Measurements from ENCODE around the gene AGO4. TPM values are rescaled to one million over a fixed set of nuclear protein-coding genes. Genes with fewer than 3 reads are reported as not detected.

AGO4 gene
- total and polyA plus RNA-seq, 2 donors (not counting 1 experiment from before 2014, with no cell fraction given) = 10.2 to 25.6 TPM

- DNase-seq (ENCODE audit: low read depth in 2 of 2) = peak; percentile 22 to 23
- peak overlapping the region; percentile 77 for H3K9ac ChIP-seq (ENCODE audit: insufficient read depth, low read length)
- peak overlapping the region; percentile 68 for H3K27ac ChIP-seq (ENCODE audit: insufficient read depth, low read length)
- no peaks in the 10 kb centered on the region for H4K20me1 ChIP-seq (ENCODE audit: control insufficient read depth, extremely low read depth, insufficient read depth, low read length)
- no peaks in the 10 kb centered on the region for H3K36me3 ChIP-seq (ENCODE audit: control insufficient read depth, insufficient read depth, low read length)
- peaks cover 9% of the 10 kb centered on the region for H3K4me1 ChIP-seq (ENCODE audit: control insufficient read depth, extremely low read depth, insufficient read depth, low read length)
- TF ChIP-seq, protein P1, sequence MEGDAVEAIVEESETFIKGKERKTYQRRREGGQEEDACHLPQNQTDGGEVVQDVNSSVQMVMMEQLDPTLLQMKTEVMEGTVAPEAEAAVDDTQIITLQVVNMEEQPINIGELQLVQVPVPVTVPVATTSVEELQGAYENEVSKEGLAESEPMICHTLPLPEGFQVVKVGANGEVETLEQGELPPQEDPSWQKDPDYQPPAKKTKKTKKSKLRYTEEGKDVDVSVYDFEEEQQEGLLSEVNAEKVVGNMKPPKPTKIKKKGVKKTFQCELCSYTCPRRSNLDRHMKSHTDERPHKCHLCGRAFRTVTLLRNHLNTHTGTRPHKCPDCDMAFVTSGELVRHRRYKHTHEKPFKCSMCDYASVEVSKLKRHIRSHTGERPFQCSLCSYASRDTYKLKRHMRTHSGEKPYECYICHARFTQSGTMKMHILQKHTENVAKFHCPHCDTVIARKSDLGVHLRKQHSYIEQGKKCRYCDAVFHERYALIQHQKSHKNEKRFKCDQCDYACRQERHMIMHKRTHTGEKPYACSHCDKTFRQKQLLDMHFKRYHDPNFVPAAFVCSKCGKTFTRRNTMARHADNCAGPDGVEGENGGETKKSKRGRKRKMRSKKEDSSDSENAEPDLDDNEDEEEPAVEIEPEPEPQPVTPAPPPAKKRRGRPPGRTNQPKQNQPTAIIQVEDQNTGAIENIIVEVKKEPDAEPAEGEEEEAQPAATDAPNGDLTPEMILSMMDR (conservative IDR thresholded peaks at IDR 0.05 in 1 of 2, IDR thresholded peaks at IDR 0.05 in 1 of 2; ENCODE audit: low read depth in 1 of 2, low read length in 2 of 2) = no peak
- no peak for TF ChIP-seq EZH2 (IDR thresholded peaks at IDR 0.05; ENCODE audit: low read length, missing control alignments)
- peak overlapping the region; percentile 77 for H2AFZ ChIP-seq (ENCODE audit: low read length)
- no peaks in the 10 kb centered on the region for H3K27me3 ChIP-seq (ENCODE audit: control insufficient read depth, insufficient read depth, low read length)
- H3K79me2 ChIP-seq (ENCODE audit: control insufficient read depth, insufficient read depth, low read length) = peaks cover 18% of the 10 kb centered on the region
- peak overlapping the region; percentile 52 to 87 (median 75) for H3K4me3 ChIP-seq (replicated peaks in 1 of 4; ENCODE audit: control extremely low read depth in 1 of 4, insufficient read depth in 1 of 4, low read depth in 3 of 4, low read length in 4 of 4)
- H3K9me3 ChIP-seq (ENCODE audit: control insufficient read depth, insufficient read depth, low read depth, low read length) = no peaks in the 10 kb centered on the region
- peak overlapping the region; percentile 91 for H3K4me2 ChIP-seq (ENCODE audit: extremely low read depth, insufficient read depth, low read length)
These were observed 766 bp downstream of the AGO4 start for GRCh38 chr1:35808450-35809113.

DNA sequence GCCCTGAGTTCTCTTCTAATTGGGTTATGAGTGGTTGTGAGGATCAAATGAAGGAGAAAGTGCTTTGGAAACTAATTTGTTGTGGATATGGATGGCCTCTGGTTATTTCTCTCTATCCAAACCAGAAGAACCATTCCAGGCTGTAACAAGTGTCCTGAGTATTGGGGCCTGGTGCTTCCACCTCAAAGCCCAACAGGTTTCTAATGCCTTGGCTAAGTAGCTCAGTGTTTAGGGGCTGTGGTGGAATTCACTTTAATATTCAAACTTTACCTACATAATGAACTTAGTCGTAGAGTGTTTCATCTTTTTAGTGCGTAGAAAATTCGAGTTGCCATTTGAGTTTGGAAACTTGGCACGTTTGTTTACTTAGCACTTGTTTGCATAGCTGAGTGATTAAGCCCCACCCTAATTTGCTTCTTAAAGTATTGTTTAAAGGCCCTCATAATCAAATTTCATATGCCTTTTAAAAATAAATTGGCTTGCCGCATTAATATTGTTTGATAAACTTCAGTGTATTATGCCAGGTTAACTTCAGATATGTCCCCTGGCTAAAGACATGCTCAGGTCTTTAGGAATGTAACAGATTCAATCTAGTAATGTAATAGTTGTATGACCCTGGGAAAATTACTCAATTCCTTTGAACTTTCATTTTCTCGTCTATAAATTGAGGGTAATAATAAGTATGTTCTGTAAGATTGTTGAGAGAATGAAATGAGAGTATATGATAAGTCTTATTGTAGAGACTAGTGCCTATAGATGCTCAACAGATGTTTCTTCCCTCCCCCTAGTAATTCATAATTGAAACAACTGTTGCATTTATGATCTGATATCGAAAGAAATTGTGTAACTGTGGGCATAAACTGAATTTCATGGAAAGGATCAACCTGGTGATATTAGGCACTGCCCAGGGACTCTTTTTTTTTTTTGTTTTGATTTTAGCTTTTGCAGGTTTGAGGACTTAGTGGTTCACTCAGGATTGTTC lies 1.6 kb downstream of the AGO4 start:
- H4K20me1 ChIP-seq (ENCODE audit: control insufficient read depth, extremely low read depth, insufficient read depth, low read length) = no peaks in the 10 kb centered on the region
- no peak overlapping the region for H3K9ac ChIP-seq (ENCODE audit: insufficient read depth, low read length)
- peak overlapping the region; percentile 77 for H2AFZ ChIP-seq (ENCODE audit: low read length)
- no peaks in the 10 kb centered on the region for H3K36me3 ChIP-seq (ENCODE audit: control insufficient read depth, insufficient read depth, low read length)
- H3K79me2 ChIP-seq (ENCODE audit: control insufficient read depth, insufficient read depth, low read length) = peaks cover 18% of the 10 kb centered on the region
- H3K9me3 ChIP-seq (ENCODE audit: control insufficient read depth, insufficient read depth, low read depth, low read length) = no peaks in the 10 kb centered on the region
- TF ChIP-seq, protein P1 (conservative IDR thresholded peaks at IDR 0.05 in 1 of 2, IDR thresholded peaks at IDR 0.05 in 1 of 2; ENCODE audit: low read depth in 1 of 2, low read length in 2 of 2) = no peak
- TF ChIP-seq EZH2 (IDR thresholded peaks at IDR 0.05; ENCODE audit: low read length, missing control alignments) = no peak
- peak overlapping the region; percentile 91 for H3K4me2 ChIP-seq (ENCODE audit: extremely low read depth, insufficient read depth, low read length)
- DNase-seq (ENCODE audit: low read depth in 2 of 2) = no peak
- H3K4me3 ChIP-seq (replicated peaks in 1 of 4; ENCODE audit: control extremely low read depth in 1 of 4, insufficient read depth in 1 of 4, low read depth in 3 of 4, low read length in 4 of 4) = peak overlapping the region; percentile 52 to 87 (median 75)
- H3K27me3 ChIP-seq (ENCODE audit: control insufficient read depth, insufficient read depth, low read length) = no peaks in the 10 kb centered on the region
- peak overlapping the region; percentile 68 for H3K27ac ChIP-seq (ENCODE audit: insufficient read depth, low read length)
- H3K4me1 ChIP-seq (ENCODE audit: control insufficient read depth, extremely low read depth, insufficient read depth, low read length) = peaks cover 9% of the 10 kb centered on the region

Measured in fibroblast of lung (primary cell).